Keratinocyte (primary cell): ENCODE measurements around the gene NF1. TPM values are rescaled to one million over a fixed set of nuclear protein-coding genes. Genes with fewer than 3 reads are reported as not detected.

Source experiments
- DNase-seq: peaks from one replicate; pipeline ENCODE4 v3.0.0-alpha.2; 2011; ENCODE audit warnings: low read depth, missing footprints, low spot score
- FAIRE-seq: peaks from 2 replicates; lab custom pipeline; 2011; peaks lifted over from hg19 to GRCh38; lab: Jason Lieb, UNC
- H2AFZ ChIP-seq: 2 replicates; pipeline ENCODE4 v1.6.0; 2012; ENCODE audit warnings: low read length, control low read depth, inconsistent platforms; ENCODE audit not compliant: control insufficient read depth
- H3K27ac ChIP-seq: 2 replicates; pipeline ENCODE4 v1.5.1; 2011; ENCODE audit warnings: low read length; ENCODE audit not compliant: control insufficient read depth, insufficient read depth
- H3K27me3 ChIP-seq: 3 replicates; pipeline ENCODE4 v1.6.0; 2011; ENCODE audit warnings: low read length; ENCODE audit not compliant: control insufficient read depth, insufficient read depth; ENCODE audit errors: extremely low read depth
- H3K36me3 ChIP-seq, 2 experiments: 2 replicates in 1 of 2; 3 replicates in 1 of 2; pipeline ENCODE4 v1.5.1; 2011; ENCODE audit warnings: low read length in 2 of 2, mild to moderate bottlenecking in 1 of 2; ENCODE audit not compliant: control insufficient read depth in 2 of 2, insufficient read depth in 2 of 2; ENCODE audit errors: extremely low read depth in 1 of 2
- H3K4me1 ChIP-seq: 3 replicates; pipeline ENCODE4 v1.5.1; 2011; ENCODE audit warnings: low read length; ENCODE audit not compliant: control insufficient read depth, insufficient read depth; ENCODE audit errors: extremely low read depth
- H3K4me2 ChIP-seq: 3 replicates; pipeline ENCODE4 v1.6.0; 2011; ENCODE audit warnings: low read depth, low read length; ENCODE audit not compliant: control insufficient read depth, insufficient read depth; ENCODE audit errors: extremely low read depth
- H3K4me3 ChIP-seq, 3 experiments: fragments of 200-600 bp in 1 of 3; sonication (generic) in 1 of 3; 2 replicates in 2 of 3; 3 replicates in 1 of 3; pipeline ENCODE4 v1.5.1; 2011 to 2016; ENCODE audit warnings: low read length in 3 of 3, mild to moderate bottlenecking in 3 of 3, control low read depth in 2 of 3, inconsistent platforms in 1 of 3, low read depth in 1 of 3, mixed read lengths in 1 of 3, mixed run types in 1 of 3, moderate library complexity in 1 of 3; ENCODE audit not compliant: control insufficient read depth in 2 of 3, insufficient read depth in 2 of 3; ENCODE audit errors: extremely low read depth in 1 of 3
- H3K79me2 ChIP-seq: 2 replicates; pipeline ENCODE4 v1.6.0; 2012; ENCODE audit warnings: low read length; ENCODE audit not compliant: control insufficient read depth, insufficient read depth
- H3K9ac ChIP-seq: 3 replicates; pipeline ENCODE4 v1.6.0; 2011; ENCODE audit warnings: low read length; ENCODE audit not compliant: control insufficient read depth, insufficient read depth; ENCODE audit errors: extremely low read depth
- H3K9me1 ChIP-seq: 3 replicates; pipeline ENCODE4 v1.6.0; 2011; ENCODE audit warnings: low read length; ENCODE audit not compliant: control insufficient read depth, insufficient read depth; ENCODE audit errors: extremely low read depth
- H3K9me3 ChIP-seq: 2 replicates; pipeline ENCODE4 v1.5.1; 2012; ENCODE audit warnings: low read depth, low read length; ENCODE audit not compliant: control insufficient read depth
- H4K20me1 ChIP-seq: 3 replicates; pipeline ENCODE4 v1.6.0; 2011; ENCODE audit warnings: low read length; ENCODE audit not compliant: control insufficient read depth, insufficient read depth; ENCODE audit errors: extremely low read depth
- EZH2 ChIP-seq: IDR thresholded peaks from one replicate; pipeline ENCODE4 v1.6.1; 2012; ENCODE audit warnings: inconsistent platforms, mild to moderate bottlenecking, low read length, moderate library complexity
- dilution Hi-C: fragments of 300-500 bp; cut with MboI; formaldehyde crosslinking; loops from one replicate; pipeline ENCODE4 v1.7.0; 2020; ENCODE audit warnings: low sequenced_read_pairs; ENCODE audit not compliant: extremely low pct_ligation_motif_present
- polyA plus RNA-seq, 5 experiments: library from polyadenylated mRNA; depleted of rRNA in 3 of 5; stranded (reverse) in 3 of 5; stranded (forward) in 1 of 5; unstranded in 1 of 5; fragments of >200 nt; gene quantifications; 1 replicate in 1 of 5; 2 replicates in 3 of 5; 3 replicates in 1 of 5; pipeline versions ENCODE4 v1.2.1 to v1.2.3, GENCODE V29; 2011 to 2012; ENCODE audit warnings: missing spikeins in 2 of 5, low read depth in 1 of 5, low replicate concordance in 1 of 5
- TF ChIP-seq, protein P1 (sequence below), 3 experiments: IDR thresholded peaks in 1 of 3; conservative IDR thresholded peaks in 1 of 3; optimal IDR thresholded peaks in 1 of 3; 2 replicates in 2 of 3; 3 replicates in 1 of 3; pipeline versions ENCODE3 to v1.5.1; 2011; ENCODE audit warnings: low read length in 3 of 3, mild to moderate bottlenecking in 3 of 3, moderate library complexity in 2 of 3, control low read depth in 1 of 3, inconsistent platforms in 1 of 3; ENCODE audit not compliant: insufficient read depth in 2 of 3; ENCODE audit errors: extremely low read depth in 1 of 3

NF1 gene
- polyA plus RNA-seq, 1 donor (not counting 4 experiments of a cell fraction or from before 2014, with no cell fraction given): 26.7 TPM

DNA sequence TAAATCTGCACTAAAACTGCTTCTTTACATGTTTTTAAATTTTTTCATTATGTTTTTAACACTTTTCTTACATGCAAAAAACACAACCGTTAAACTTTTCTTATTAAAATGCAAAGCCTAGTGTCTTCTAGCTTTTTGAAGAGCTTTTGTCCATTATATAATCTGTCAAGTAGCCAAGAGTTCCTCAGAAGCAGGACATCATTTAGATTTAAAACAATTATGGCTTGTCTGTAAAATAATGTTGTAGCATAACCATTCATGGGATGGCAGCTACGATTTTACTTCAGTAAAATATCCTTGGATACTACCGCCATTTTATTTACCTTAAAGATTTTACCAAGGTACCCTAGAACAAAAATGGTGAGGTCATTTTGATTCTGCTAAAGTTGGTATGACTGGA is 199.5 kb downstream of the NF1 start:
- H3K4me2 ChIP-seq: no peak overlapping the region

DNA sequence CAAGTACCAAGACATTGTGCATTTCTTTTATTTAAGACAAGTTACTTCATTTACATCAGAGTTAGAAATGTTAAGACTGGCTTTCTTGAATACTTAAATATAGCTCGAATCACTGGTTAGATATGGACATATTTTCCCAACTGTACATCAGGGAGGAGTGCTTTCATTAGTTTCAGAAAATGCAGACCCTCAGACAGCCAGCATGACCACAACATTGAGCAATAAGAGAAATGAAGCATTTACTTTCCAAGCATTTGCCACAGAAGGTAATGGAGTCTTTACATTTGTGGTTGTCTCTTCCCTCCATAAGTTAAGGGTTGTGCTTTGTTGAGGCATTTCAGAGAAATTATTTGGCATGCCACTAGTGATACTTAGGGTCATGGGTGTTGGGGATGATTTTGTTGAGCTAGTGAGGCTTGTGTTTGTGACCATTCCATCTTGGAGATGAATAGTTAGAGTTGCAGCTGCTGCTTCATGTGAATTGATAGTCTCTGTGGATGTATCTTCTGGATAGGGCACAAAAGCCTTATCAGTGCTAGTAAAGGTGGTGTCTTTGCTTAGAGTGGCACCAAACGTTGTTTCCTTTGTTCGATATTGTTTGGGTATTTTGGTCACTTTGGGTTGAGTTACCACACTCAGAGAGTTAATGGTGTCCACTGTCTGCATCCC is 200.2 kb downstream of the NF1 start:
- dilution Hi-C loops: no loop called here
- no peak for FAIRE-seq

More for the DNA sequence above, 199.5 kb downstream of the NF1 start:
- FAIRE-seq (no peak), DNase-seq (no peak)
- no peaks in the 10 kb centered on the region for H3K4me1 ChIP-seq
- no peaks in the 10 kb centered on the region for H4K20me1 ChIP-seq
- no peaks in the 10 kb centered on the region for H3K9me1 ChIP-seq
- H3K27ac ChIP-seq: no peak overlapping the region
- no peak for TF ChIP-seq EZH2
- TF ChIP-seq, protein P1, sequence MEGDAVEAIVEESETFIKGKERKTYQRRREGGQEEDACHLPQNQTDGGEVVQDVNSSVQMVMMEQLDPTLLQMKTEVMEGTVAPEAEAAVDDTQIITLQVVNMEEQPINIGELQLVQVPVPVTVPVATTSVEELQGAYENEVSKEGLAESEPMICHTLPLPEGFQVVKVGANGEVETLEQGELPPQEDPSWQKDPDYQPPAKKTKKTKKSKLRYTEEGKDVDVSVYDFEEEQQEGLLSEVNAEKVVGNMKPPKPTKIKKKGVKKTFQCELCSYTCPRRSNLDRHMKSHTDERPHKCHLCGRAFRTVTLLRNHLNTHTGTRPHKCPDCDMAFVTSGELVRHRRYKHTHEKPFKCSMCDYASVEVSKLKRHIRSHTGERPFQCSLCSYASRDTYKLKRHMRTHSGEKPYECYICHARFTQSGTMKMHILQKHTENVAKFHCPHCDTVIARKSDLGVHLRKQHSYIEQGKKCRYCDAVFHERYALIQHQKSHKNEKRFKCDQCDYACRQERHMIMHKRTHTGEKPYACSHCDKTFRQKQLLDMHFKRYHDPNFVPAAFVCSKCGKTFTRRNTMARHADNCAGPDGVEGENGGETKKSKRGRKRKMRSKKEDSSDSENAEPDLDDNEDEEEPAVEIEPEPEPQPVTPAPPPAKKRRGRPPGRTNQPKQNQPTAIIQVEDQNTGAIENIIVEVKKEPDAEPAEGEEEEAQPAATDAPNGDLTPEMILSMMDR (optimal IDR thresholded peaks at IDR 0.05 in 1 of 3, IDR thresholded peaks at IDR 0.05 in 1 of 3, conservative IDR thresholded peaks at IDR 0.05 in 1 of 3; ENCODE audit: extremely low read depth in 1 of 3, insufficient read depth in 2 of 3, low read length in 3 of 3): no peak
- peaks cover 0 to 1% of the 10 kb centered on the region in 2 experiments for H3K36me3 ChIP-seq
- no peak overlapping the region for H3K4me3 ChIP-seq
- no peaks in the 10 kb centered on the region for H3K27me3 ChIP-seq
- dilution Hi-C loops: no loop called here
- no peaks in the 10 kb centered on the region for H3K9me3 ChIP-seq
- H3K9ac ChIP-seq: no peak overlapping the region
- H3K79me2 ChIP-seq: no peaks in the 10 kb centered on the region
- no peak overlapping the region for H2AFZ ChIP-seq

More for the DNA sequence above, 200.2 kb downstream of the NF1 start:
- no peak overlapping the region for H2AFZ ChIP-seq
- H3K4me2 ChIP-seq: no peak overlapping the region
- no peaks in the 10 kb centered on the region for H3K9me3 ChIP-seq
- no peaks in the 10 kb centered on the region for H4K20me1 ChIP-seq
- H3K27ac ChIP-seq: no peak overlapping the region
- no peaks in the 10 kb centered on the region for H3K9me1 ChIP-seq
- no peaks in the 10 kb centered on the region for H3K4me1 ChIP-seq
- no peak overlapping the region for H3K9ac ChIP-seq
- H3K27me3 ChIP-seq: no peaks in the 10 kb centered on the region
- H3K36me3 ChIP-seq: peaks cover 0 to 1% of the 10 kb centered on the region in 2 experiments
- no peak for TF ChIP-seq EZH2
- TF ChIP-seq, protein P1 (optimal IDR thresholded peaks at IDR 0.05 in 1 of 3, IDR thresholded peaks at IDR 0.05 in 1 of 3, conservative IDR thresholded peaks at IDR 0.05 in 1 of 3; ENCODE audit: extremely low read depth in 1 of 3, insufficient read depth in 2 of 3, low read length in 3 of 3): no peak
- H3K4me3 ChIP-seq: no peak overlapping the region
- no peaks in the 10 kb centered on the region for H3K79me2 ChIP-seq
- no peak for DNase-seq
